Body of pancreas (tissue), 4 donors: ENCODE measurements around the gene NSUN6. TPM values are rescaled to one million over a fixed set of nuclear protein-coding genes. Genes with fewer than 3 reads are reported as not detected.

Experiments
- ATAC-seq: fragments of 150-250 bp; one replicate; pipeline ENCODE4 v1.9.1; 2016
- DNase-seq, 4 donors: peaks; one replicate each; pipeline ENCODE4 v3.0.0-alpha.2; 2019
- H3K27ac ChIP-seq, 4 donors: fragments of 200-600 bp; sonication (generic); 1 replicate in 3 of 4; 2 replicates in 1 of 4; pipeline versions ENCODE4 v1.5.1 to v1.6.1; 2016 to 2019; ENCODE audit warnings: mild to moderate bottlenecking in 1 of 4, mixed read lengths in 1 of 4, moderate library complexity in 1 of 4
- H3K27me3 ChIP-seq, 2 donors: fragments of 200-600 bp; sonication (generic); one replicate each; pipeline ENCODE4 v1.6.0; 2016; ENCODE audit warnings: mild to moderate bottlenecking in 1 of 2
- H3K36me3 ChIP-seq, 2 donors: fragments of 200-600 bp; sonication (generic); replicated peaks in 1 of 2; 2 replicates each; pipeline ENCODE4 v1.5.1; 2016; ENCODE audit warnings: low read depth in 2 of 2; ENCODE audit not compliant: insufficient read depth in 1 of 2
- H3K4me1 ChIP-seq: fragments of 200-600 bp; sonication (generic); one replicate; pipeline ENCODE4 v1.6.0; 2016
- H3K4me3 ChIP-seq, 2 donors: fragments of 200-600 bp; sonication (generic); 1 replicate in 1 of 2; 2 replicates in 1 of 2; pipeline ENCODE4 v1.5.1; 2016 to 2019
- H3K9me3 ChIP-seq, 3 donors: fragments of 200-600 bp; sonication (generic); 1 replicate in 2 of 3; 2 replicates in 1 of 3; pipeline ENCODE4 v1.5.1; 2016
- CTCF ChIP-seq, 7 experiments: fragments of 450-650 bp in 4 of 7; fragments of 200-600 bp in 3 of 7; sonication (generic) in 3 of 7; IDR thresholded peaks; one replicate each; pipeline ENCODE4 v1.5.1; 2016 to 2019; ENCODE audit warnings: antibody characterized with exemption in 7 of 7
- POLR2A ChIP-seq, 3 donors: fragments of 450-650 bp; IDR thresholded peaks; one replicate each; pipeline ENCODE4 v1.6.1; 2016; ENCODE audit warnings: antibody characterized with exemption in 3 of 3, mild to moderate bottlenecking in 2 of 3
- WGBS, 2 donors: methylation state at CpG; one replicate each; pipeline ENCODE4 v1.1.5; 2017; 5-methylcytosine and 5-hydroxymethylcytosine counted together
- intact Hi-C: fragments of 100-400 bp; cut with DNase I; formaldehyde crosslinking; loops from one replicate; pipeline ENCODE4 v1.15.1; 2023
- total RNA-seq, 2 donors: library from RNA; depleted of rRNA; stranded (reverse); fragments of >200 nt; gene quantifications; one replicate each; pipeline ENCODE4 v1.1.0, GENCODE V29; 2016

Gene NSUN6
- total RNA-seq, 2 donors from 2014 or later: 19.5 to 21.4 TPM

- 93 to 95% methylated on average over 3 of the region's 3 CpGs for WGBS, 2 donors
- no peak for TF ChIP-seq CTCF (IDR thresholded peaks at IDR 0.05)
- no peak for TF ChIP-seq POLR2A (IDR thresholded peaks at IDR 0.05)
- Histone ChIP-seq H3K4me1 (no peaks in the 10 kb centered on the region), H3K36me3 (no peaks in the 10 kb centered on the region), H3K27ac (no peak overlapping the region), H3K4me3 (no peak overlapping the region), H3K9me3 (no peaks in the 10 kb centered on the region), H3K27me3 (no peaks in the 10 kb centered on the region)
- DNase-seq: no peak
- intact Hi-C loops: no loop called here
- no peak for ATAC-seq
Measured at GRCh38 chr10:18516851-18517250, 134.5 kb downstream of the NSUN6 start.

GRCh38 chr10:18514537-18514936 lies 136.8 kb downstream of the NSUN6 start:
- Histone ChIP-seq H3K27ac (no peak overlapping the region), H3K4me1 (no peaks in the 10 kb centered on the region), H3K36me3 (no peaks in the 10 kb centered on the region), H3K9me3 (no peaks in the 10 kb centered on the region), H3K4me3 (no peak overlapping the region), H3K27me3 (no peaks in the 10 kb centered on the region)
- intact Hi-C loops: no loop called here
- TF ChIP-seq CTCF (IDR thresholded peaks at IDR 0.05) (no peak), POLR2A (IDR thresholded peaks at IDR 0.05) (no peak)
- DNase-seq: no peak
- ATAC-seq: no peak

GRCh38 chr10:18508587-18508986 lies 142.8 kb downstream of the NSUN6 start:
- DNase-seq: no peak
- TF ChIP-seq CTCF (IDR thresholded peaks at IDR 0.05): no peak
- TF ChIP-seq POLR2A (IDR thresholded peaks at IDR 0.05): no peak
- intact Hi-C loops: no loop called here
- WGBS, 2 donors: 82 to 90% methylated on average over 4 of the region's 4 CpGs
- H3K27ac ChIP-seq: no peak overlapping the region
- no peak overlapping the region for H3K4me3 ChIP-seq
- no peaks in the 10 kb centered on the region for H3K27me3 ChIP-seq
- H3K36me3 ChIP-seq: no peaks in the 10 kb centered on the region
- ATAC-seq: no peak
- H3K9me3 ChIP-seq: no peaks in the 10 kb centered on the region
- H3K4me1 ChIP-seq: no peaks in the 10 kb centered on the region

GRCh38 chr10:18505456-18506118 lies 145.8 kb downstream of the NSUN6 start:
- WGBS, 2 donors: 52 to 55% methylated on average over 11 of the region's 11 CpGs
- H3K27me3 ChIP-seq: no peaks in the 10 kb centered on the region
- no peak for DNase-seq
- no peaks in the 10 kb centered on the region for H3K4me1 ChIP-seq
- no peak for TF ChIP-seq CTCF (IDR thresholded peaks at IDR 0.05)
- no peak for TF ChIP-seq POLR2A (IDR thresholded peaks at IDR 0.05)
- H3K27ac ChIP-seq: no peak overlapping the region
- ATAC-seq: no peak
- H3K4me3 ChIP-seq: no peak overlapping the region
- intact Hi-C loops: no loop called here
- no peaks in the 10 kb centered on the region for H3K36me3 ChIP-seq
- H3K9me3 ChIP-seq: no peaks in the 10 kb centered on the region

- H3K4me1 ChIP-seq: no peaks in the 10 kb centered on the region
- ATAC-seq (no peak), DNase-seq (no peak)
- no peak overlapping the region for H3K4me3 ChIP-seq
- 89 to 91% methylated on average over 5 of the region's 5 CpGs for WGBS, 2 donors
- H3K27ac ChIP-seq: no peak overlapping the region
- intact Hi-C loops: no loop called here
- no peak for TF ChIP-seq CTCF (IDR thresholded peaks at IDR 0.05)
- TF ChIP-seq POLR2A (IDR thresholded peaks at IDR 0.05): no peak
- H3K27me3 ChIP-seq: no peaks in the 10 kb centered on the region
- no peaks in the 10 kb centered on the region for H3K36me3 ChIP-seq
- no peaks in the 10 kb centered on the region for H3K9me3 ChIP-seq
Measured at GRCh38 chr10:18504161-18504560, 147.2 kb downstream of the NSUN6 start.
